Neural progenitor cell (in vitro differentiated cells): ENCODE data around the gene TUSC2.

Experiments used
- EZH2 ChIP-seq: fragments of 200-600 bp; sonication (generic); IDR thresholded peaks from 2 replicates; pipeline ENCODE4 v1.6.1; 2017; ENCODE audit warnings: antibody characterized with exemption, mild to moderate bottlenecking, moderate library complexity
- TF ChIP-seq, protein P1 (sequence below): fragments of 200-600 bp; sonication (generic); IDR thresholded peaks from 2 replicates; pipeline ENCODE4 v1.5.1; 2017; ENCODE audit warnings: antibody characterized with exemption, mild to moderate bottlenecking

DNA sequence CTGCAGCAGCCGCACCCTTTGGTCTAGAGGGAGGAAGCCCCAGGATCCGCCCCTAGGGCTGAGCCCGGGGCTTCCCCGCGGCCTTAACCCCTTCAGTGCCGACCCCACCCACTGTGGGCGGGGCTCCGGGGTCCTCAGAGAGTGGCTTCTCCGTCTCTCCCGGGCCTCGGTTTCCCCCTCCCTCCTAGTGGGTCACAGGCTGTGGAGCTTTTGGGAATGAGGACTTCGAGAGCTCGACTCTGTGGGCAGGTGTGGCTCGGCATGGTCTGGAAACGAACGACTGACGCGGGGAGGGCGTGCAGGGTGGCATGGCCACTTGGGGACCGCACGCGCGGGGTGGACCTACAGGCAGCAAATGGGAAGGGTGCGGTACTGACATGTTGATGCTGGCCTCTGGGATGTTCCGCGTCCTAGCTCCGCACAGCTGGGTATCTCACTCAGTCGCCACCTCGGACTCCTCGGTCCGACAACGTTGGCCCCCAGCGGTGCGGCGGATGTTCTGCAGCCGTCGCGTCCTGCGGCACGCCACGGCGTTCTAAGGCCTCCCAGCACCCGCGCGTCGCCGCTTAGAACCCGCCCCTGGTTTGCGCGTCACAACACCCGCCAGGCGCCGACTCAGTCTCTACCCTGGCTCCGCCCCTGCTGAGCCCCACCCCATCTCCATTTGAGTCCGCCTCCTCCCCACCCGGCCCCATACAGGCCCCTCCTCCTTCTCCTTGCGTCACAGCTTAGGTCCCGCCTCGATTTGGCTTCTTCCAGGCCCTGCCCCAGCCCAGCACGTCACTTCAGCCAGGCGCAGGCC, 29.0 kb downstream of the TUSC2 start, which contains the start of the genes HYAL3 and NAA80:
- TF ChIP-seq, protein P1, sequence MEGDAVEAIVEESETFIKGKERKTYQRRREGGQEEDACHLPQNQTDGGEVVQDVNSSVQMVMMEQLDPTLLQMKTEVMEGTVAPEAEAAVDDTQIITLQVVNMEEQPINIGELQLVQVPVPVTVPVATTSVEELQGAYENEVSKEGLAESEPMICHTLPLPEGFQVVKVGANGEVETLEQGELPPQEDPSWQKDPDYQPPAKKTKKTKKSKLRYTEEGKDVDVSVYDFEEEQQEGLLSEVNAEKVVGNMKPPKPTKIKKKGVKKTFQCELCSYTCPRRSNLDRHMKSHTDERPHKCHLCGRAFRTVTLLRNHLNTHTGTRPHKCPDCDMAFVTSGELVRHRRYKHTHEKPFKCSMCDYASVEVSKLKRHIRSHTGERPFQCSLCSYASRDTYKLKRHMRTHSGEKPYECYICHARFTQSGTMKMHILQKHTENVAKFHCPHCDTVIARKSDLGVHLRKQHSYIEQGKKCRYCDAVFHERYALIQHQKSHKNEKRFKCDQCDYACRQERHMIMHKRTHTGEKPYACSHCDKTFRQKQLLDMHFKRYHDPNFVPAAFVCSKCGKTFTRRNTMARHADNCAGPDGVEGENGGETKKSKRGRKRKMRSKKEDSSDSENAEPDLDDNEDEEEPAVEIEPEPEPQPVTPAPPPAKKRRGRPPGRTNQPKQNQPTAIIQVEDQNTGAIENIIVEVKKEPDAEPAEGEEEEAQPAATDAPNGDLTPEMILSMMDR, result peak; percentile 22
- TF ChIP-seq EZH2, result no peak
